ENCODE results near the gene ARID4B. TPM values are rescaled to one million over a fixed set of nuclear protein-coding genes. Genes with fewer than 3 reads are reported as not detected.
"Not testable (repeated sequence)": the region's sequence is repeated elsewhere in the genome, so short reads cannot be mapped to it uniquely, and the experiment has no call there.

The ARID4B gene
- polyA plus RNA-seq, 1 donor from 2014 or later, result 49.3 TPM

DNA sequence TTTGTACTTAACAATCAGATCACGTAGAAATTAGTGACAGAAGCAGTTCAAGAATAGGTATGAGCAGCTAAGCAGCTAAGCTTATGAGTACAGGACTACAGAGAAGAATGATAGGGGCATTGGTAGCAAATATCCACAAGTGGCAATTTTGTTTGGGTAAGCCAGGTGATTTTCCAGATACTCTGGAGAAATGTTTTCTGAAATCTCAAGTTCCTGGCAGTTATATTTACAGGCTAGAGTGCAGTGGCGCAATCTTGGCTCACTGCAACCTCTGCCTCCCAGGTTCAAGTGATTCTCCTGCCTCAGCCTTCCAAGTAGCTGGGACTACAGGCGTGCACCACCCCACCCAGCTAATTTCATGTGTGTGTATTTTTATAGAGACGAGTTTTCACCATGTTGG is 55.1 kb downstream of the ARID4B start:
- H3K27me3 ChIP-seq (ENCODE audit: insufficient read depth, low read depth, low read length), result no peaks in the 10 kb centered on the region
- no peak overlapping the region for H3K27ac ChIP-seq (ENCODE audit: low read length)
- no peak overlapping the region for H3K9ac ChIP-seq (ENCODE audit: low read length)
- H2AFZ ChIP-seq (ENCODE audit: low read depth, low read length), result no peak overlapping the region
- no peaks in the 10 kb centered on the region for H3F3A ChIP-seq (ENCODE audit: insufficient read depth, low read length, poor library complexity, severe bottlenecking)
- no peaks in the 10 kb centered on the region for H3K9me3 ChIP-seq (ENCODE audit: low read length)
- H3K4me2 ChIP-seq (ENCODE audit: low read length), result no peak overlapping the region
- H3K9me2 ChIP-seq (ENCODE audit: insufficient read depth, low read length), result no peaks in the 10 kb centered on the region
- no peak for TF ChIP-seq MXI1 (conservative IDR thresholded peaks at IDR 0.05; ENCODE audit: poor library complexity, severe bottlenecking)
- TF ChIP-seq REST (IDR thresholded peaks at IDR 0.05; ENCODE audit: borderline replicate concordance), result no peak
- no peak for TF ChIP-seq SMC3 (conservative IDR thresholded peaks at IDR 0.05; ENCODE audit: poor library complexity)
- no peak for TF ChIP-seq CTCF (IDR thresholded peaks at IDR 0.05; ENCODE audit: poor library complexity, severe bottlenecking)
- TF ChIP-seq POLR2AphosphoS5 (IDR thresholded peaks at IDR 0.05), result no peak
- TF ChIP-seq RAD21 (conservative IDR thresholded peaks at IDR 0.05), result no peak
- no peak for TF ChIP-seq EZH2 (IDR thresholded peaks at IDR 0.05; ENCODE audit: borderline replicate concordance, insufficient read depth, low read length, poor library complexity, severe bottlenecking)
- no peak for TF ChIP-seq EP300 (conservative IDR thresholded peaks at IDR 0.05; ENCODE audit: poor library complexity, severe bottlenecking)
- TF ChIP-seq TAF1 (IDR thresholded peaks at IDR 0.05; ENCODE audit: low read depth), result no peak
- H4K20me1 ChIP-seq (ENCODE audit: insufficient read depth), result peaks cover 3% of the 10 kb centered on the region
- no peak overlapping the region for H3K4me3 ChIP-seq (ENCODE audit: low read length)
- peaks cover 93% of the 10 kb centered on the region for H3K79me2 ChIP-seq (replicated peaks; ENCODE audit: insufficient read depth, low read length)
- no peaks in the 10 kb centered on the region for H3K36me3 ChIP-seq (ENCODE audit: insufficient read depth, low read length)

- Histone ChIP-seq H3F3A (ENCODE audit: insufficient read depth, low read length, poor library complexity, severe bottlenecking) (no peaks in the 10 kb centered on the region), H3K4me2 (ENCODE audit: low read length) (no peak overlapping the region), H4K20me1 (ENCODE audit: insufficient read depth) (peaks cover 3% of the 10 kb centered on the region), H3K36me3 (ENCODE audit: insufficient read depth, low read length) (no peaks in the 10 kb centered on the region), H3K9ac (ENCODE audit: low read length) (no peak overlapping the region), H3K4me3 (ENCODE audit: low read length) (no peak overlapping the region), H3K9me2 (ENCODE audit: insufficient read depth, low read length) (no peaks in the 10 kb centered on the region), H3K9me3 (ENCODE audit: low read length) (no peaks in the 10 kb centered on the region), H3K27me3 (ENCODE audit: insufficient read depth, low read depth, low read length) (no peaks in the 10 kb centered on the region), H3K79me2 (replicated peaks; ENCODE audit: insufficient read depth, low read length) (peaks cover 97% of the 10 kb centered on the region), H3K27ac (ENCODE audit: low read length) (no peak overlapping the region), H2AFZ (ENCODE audit: low read depth, low read length) (no peak overlapping the region)
- TF ChIP-seq CTCF (IDR thresholded peaks at IDR 0.05; ENCODE audit: poor library complexity, severe bottlenecking), result no peak
- TF ChIP-seq RAD21 (conservative IDR thresholded peaks at IDR 0.05), result no peak
- TF ChIP-seq SMC3 (conservative IDR thresholded peaks at IDR 0.05; ENCODE audit: poor library complexity), result no peak
- no peak for TF ChIP-seq POLR2AphosphoS5 (IDR thresholded peaks at IDR 0.05)
- TF ChIP-seq EP300 (conservative IDR thresholded peaks at IDR 0.05; ENCODE audit: poor library complexity, severe bottlenecking), result no peak
- no peak for TF ChIP-seq MXI1 (conservative IDR thresholded peaks at IDR 0.05; ENCODE audit: poor library complexity, severe bottlenecking)
Measured at GRCh38 chr1:235270625-235271024, 57.4 kb downstream of the ARID4B start.

DNA sequence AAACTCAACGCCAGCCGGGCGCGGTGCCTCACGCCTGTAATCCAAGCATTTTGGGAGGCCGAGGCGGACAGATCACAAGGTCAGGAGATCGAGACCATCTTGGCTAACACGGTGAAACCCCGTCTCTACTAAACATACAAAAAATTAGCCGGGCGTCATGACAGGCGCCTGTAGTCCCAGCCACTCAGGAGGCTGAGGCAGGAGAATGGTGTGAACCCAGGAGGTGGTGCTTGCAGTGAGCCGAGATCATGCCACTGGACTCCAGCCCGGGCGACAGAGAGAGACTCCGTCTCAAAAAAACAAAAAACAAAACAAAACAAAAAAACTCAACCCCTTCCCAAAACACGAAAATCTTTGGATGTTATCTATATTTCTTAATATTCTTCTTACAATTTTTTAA is 58.0 kb downstream of the ARID4B start:
- not testable (repeated sequence) for H2AFZ ChIP-seq (ENCODE audit: low read depth, low read length); H3K4me2 ChIP-seq (ENCODE audit: low read length); H3K9me3 ChIP-seq (ENCODE audit: low read length); H3K4me3 ChIP-seq (ENCODE audit: low read length); H3F3A ChIP-seq (ENCODE audit: insufficient read depth, low read length, poor library complexity, severe bottlenecking); H3K27me3 ChIP-seq (ENCODE audit: insufficient read depth, low read depth, low read length); H4K20me1 ChIP-seq (ENCODE audit: insufficient read depth); H3K9me2 ChIP-seq (ENCODE audit: insufficient read depth, low read length); H3K27ac ChIP-seq (ENCODE audit: low read length); H3K36me3 ChIP-seq (ENCODE audit: insufficient read depth, low read length); H3K9ac ChIP-seq (ENCODE audit: low read length)
- peaks cover 95% of the 10 kb centered on the region for H3K79me2 ChIP-seq (replicated peaks; ENCODE audit: insufficient read depth, low read length)

All from neural cell (in vitro differentiated cells).